HCT116 (cell line): Measurements from ENCODE around the gene ZNF621. TPM values are rescaled to one million over a fixed set of nuclear protein-coding genes. Genes with fewer than 3 reads are reported as not detected.

ENCODE experiments used
- ATAC-seq: fragments of 200-7000 bp; cut with Tn5 transposase; 2 replicates; pipeline ENCODE4 v1.9.1; 2020; ENCODE audit warnings: mild to moderate bottlenecking, moderate library complexity
- BruUV-seq: library from RNA; stranded (reverse); fragments of 400-500 nt; replicated peaks from 2 replicates; lab custom pipeline; 2021; lab: Mats Ljungman, UMichigan
- CTCF ChIA-PET: fragments of 300-600 bp; sonication (Branson Sonifier 250); formaldehyde crosslinking; loops from one replicate; lab custom pipeline; 2021; ENCODE audit warnings: antibody characterized with exemption; lab: Charles Lee
- POLR2A ChIA-PET: fragments of 300-600, 350-600 bp; sonication (Branson Sonifier 250); formaldehyde crosslinking; loops from one replicate; lab custom pipeline; 2021; ENCODE audit warnings: antibody characterized with exemption; lab: Charles Lee
- RAD21 ChIA-PET, 2 experiments: fragments of 300-600 bp; sonication (Branson Sonifier 250); formaldehyde crosslinking; loops; one replicate each; lab custom pipeline; 2023; ENCODE audit warnings: low total read pairs in 2 of 2; ENCODE audit not compliant: uncharacterized antibody in 2 of 2, unreplicated experiment in 2 of 2, low non-redundant PET in 1 of 2; lab: Charles Lee
- DNase-seq: peaks from one replicate; pipeline ENCODE4 v3.0.0-alpha.2; 2010; ENCODE audit warnings: low read depth, low spot score
- H2AFZ ChIP-seq: fragments of 200-600 bp; shearing (Covaris generic), sonication (generic); 2 replicates; pipeline ENCODE4 v1.6.1; 2017; ENCODE audit warnings: low read depth, mixed run types, mixed read lengths, antibody characterized with exemption, low read length; ENCODE audit not compliant: poor library complexity, severe bottlenecking
- H3K27ac ChIP-seq: 2 replicates; pipeline ENCODE4 v1.5.1; 2012; ENCODE audit warnings: low read depth, low read length
- H3K27me3 ChIP-seq: fragments of 200-600 bp; sonication (generic); 2 replicates; pipeline ENCODE4 v1.6.1; 2016; ENCODE audit warnings: mixed run types, low read length, mixed read lengths; ENCODE audit not compliant: insufficient read depth
- H3K36me3 ChIP-seq, 2 experiments: fragments of 200-500 bp in 1 of 2; fragments of 200-600 bp in 1 of 2; sonication (Bioruptor generic) in 1 of 2; sonication (generic) in 1 of 2; 2 replicates each; pipeline versions ENCODE4 v1.5.1 to v1.6.1; 2014 to 2016; ENCODE audit warnings: low read length in 2 of 2, inconsistent platforms in 1 of 2, mixed read lengths in 1 of 2, mixed run types in 1 of 2; ENCODE audit not compliant: insufficient read depth in 2 of 2, control insufficient read depth in 1 of 2
- H3K4me1 ChIP-seq, 2 experiments: fragments of 200-600 bp in 1 of 2; sonication (generic) in 1 of 2; 2 replicates each; pipeline versions ENCODE4 v1.5.1 to v1.6.1; 2012 to 2017; ENCODE audit warnings: low read length in 2 of 2, inconsistent platforms in 1 of 2, mild to moderate bottlenecking in 1 of 2, mixed read lengths in 1 of 2, mixed run types in 1 of 2, moderate library complexity in 1 of 2; ENCODE audit not compliant: insufficient read depth in 2 of 2, control insufficient read depth in 1 of 2
- H3K4me2 ChIP-seq: fragments of 200-600 bp; sonication (generic); 2 replicates; pipeline ENCODE4 v1.6.1; 2017; ENCODE audit warnings: mixed run types, low read length, mixed read lengths
- H3K4me3 ChIP-seq, 2 experiments: fragments of 200-600 bp in 1 of 2; sonication (generic) in 1 of 2; replicated peaks in 1 of 2; 2 replicates each; pipeline ENCODE4 v1.5.1; 2011 to 2016; ENCODE audit warnings: low read length in 2 of 2, control low read depth in 1 of 2, low read depth in 1 of 2, mild to moderate bottlenecking in 1 of 2, mixed read lengths in 1 of 2, mixed run types in 1 of 2
- H3K79me2 ChIP-seq: fragments of 200-600 bp; sonication (generic); 2 replicates; pipeline ENCODE4 v1.6.1; 2017; ENCODE audit warnings: mild to moderate bottlenecking, mixed run types, low read length, moderate library complexity, mixed read lengths; ENCODE audit not compliant: insufficient read depth
- H3K9ac ChIP-seq: fragments of 200-600 bp; sonication (generic); 2 replicates; pipeline ENCODE4 v1.6.1; 2016; ENCODE audit warnings: low read length, mixed read lengths
- H3K9me2 ChIP-seq: fragments of 200-600 bp; sonication (generic), shearing (Covaris generic); 2 replicates; pipeline ENCODE4 v1.6.1; 2017; ENCODE audit warnings: mixed run types, mild to moderate bottlenecking, moderate library complexity; ENCODE audit not compliant: insufficient read depth
- H3K9me3 ChIP-seq, 2 experiments: fragments of 200-500 bp in 1 of 2; fragments of 200-600 bp in 1 of 2; sonication (Bioruptor generic) in 1 of 2; sonication (generic) in 1 of 2; 2 replicates each; pipeline ENCODE4 v1.6.1; 2014 to 2017; ENCODE audit warnings: low read length in 2 of 2, mixed read lengths in 2 of 2, inconsistent platforms in 1 of 2, low read depth in 1 of 2, mild to moderate bottlenecking in 1 of 2, mixed run types in 1 of 2, moderate library complexity in 1 of 2; ENCODE audit not compliant: control insufficient read depth in 1 of 2, insufficient read depth in 1 of 2
- H4K20me1 ChIP-seq: fragments of 200-600 bp; sonication (generic), shearing (Covaris generic); 2 replicates; pipeline ENCODE4 v1.6.1; 2017; ENCODE audit warnings: mixed run types, mild to moderate bottlenecking, moderate library complexity; ENCODE audit not compliant: insufficient read depth
- EGR1 ChIP-seq: IDR thresholded peaks from 2 replicates; pipeline ENCODE4 v1.6.1; 2012; ENCODE audit warnings: low read depth
- ELF1 ChIP-seq: IDR thresholded peaks from 2 replicates; pipeline ENCODE4 v1.6.1; 2012; ENCODE audit warnings: low read depth, borderline replicate concordance
- POLR2A ChIP-seq: IDR thresholded peaks from 2 replicates; pipeline ENCODE4 v1.7.0; 2011; ENCODE audit warnings: borderline replicate concordance; ENCODE audit not compliant: insufficient read depth, insufficient read length; ENCODE audit errors: extremely low read depth
- POLR2AphosphoS5 ChIP-seq: IDR thresholded peaks from 2 replicates; pipeline ENCODE4 v1.6.1; 2011; ENCODE audit warnings: mild to moderate bottlenecking, low read depth, low read length, moderate library complexity
- YY1 ChIP-seq: IDR thresholded peaks from 2 replicates; pipeline ENCODE4 v1.6.1; 2011; ENCODE audit warnings: low read length, low read depth, moderate library complexity, mild to moderate bottlenecking; ENCODE audit not compliant: insufficient replicate concordance; ENCODE audit errors: extremely low read depth
- ZFX ChIP-seq: fragments of 450-650 bp; IDR thresholded peaks from 2 replicates; pipeline ENCODE4 v1.6.1; 2017
- intact Hi-C: fragments of 100-400 bp; cut with micrococcal nuclease; formaldehyde crosslinking; loops from 2 replicates; pipeline ENCODE4 v1.10.0; 2022
- total RNA-seq: library from RNA; stranded (reverse); gene quantifications from one replicate; pipeline ENCODE4 v1.2.1, GENCODE V29; 2021; ENCODE audit not compliant: unreplicated experiment

ZNF621 gene
- total RNA-seq, 1 experiment from 2014 or later: 23.5 TPM

DNA sequence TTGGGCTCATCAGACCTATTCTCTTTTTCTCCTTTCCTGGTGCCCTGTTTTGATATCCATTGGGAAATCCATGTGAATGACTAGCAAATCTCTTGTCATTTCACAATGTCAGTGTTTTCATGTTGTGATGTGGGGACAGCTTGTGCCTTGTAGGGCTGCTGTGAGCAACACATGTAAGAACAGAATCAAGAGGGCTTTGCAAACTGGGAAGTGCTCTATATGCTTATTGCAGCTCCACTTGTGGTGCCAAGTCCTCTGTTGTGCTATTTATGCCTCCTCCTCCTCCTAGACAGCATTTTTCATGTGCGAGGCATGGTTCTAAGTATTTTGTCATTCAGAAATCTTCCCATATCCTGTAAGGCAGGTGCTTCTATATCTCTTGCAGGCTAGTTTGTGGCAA lies 56.4 kb downstream of the ZNF621 start:
- RAD21 ChIA-PET: no interaction called here
- BruUV-seq: no TSS peak
- no peaks in the 10 kb centered on the region for H3K4me1 ChIP-seq
- ATAC-seq: no peak
- no peaks in the 10 kb centered on the region for H3K9me3 ChIP-seq
- H3K27me3 ChIP-seq: no peaks in the 10 kb centered on the region
- no peak overlapping the region for H2AFZ ChIP-seq
- TF ChIP-seq ZFX (no peak), POLR2AphosphoS5 (no peak), POLR2A (no peak), EGR1 (no peak)
- TF ChIP-seq, all 23 proteins: peak for 0
- ChIA-PET CTCF (interaction anchor here (1.0 to 1.6 kb wide), 6 partner anchors 8 to 1610 kb away, joined by 3 to 8 read pairs (median 4); partner anchors contain the start of gene RPL14), POLR2A (interaction anchor here (1.1 kb wide), 1 partner anchor 618 kb away, joined by 3 read pairs; the partner anchor contains the start of gene CTNNB1)
- Histone ChIP-seq H3K27ac (no peak overlapping the region), H3K36me3 (no peaks in the 10 kb centered on the region), H3K9ac (no peak overlapping the region), H3K79me2 (no peaks in the 10 kb centered on the region), H3K4me2 (no peak overlapping the region), H3K4me3 (no peak overlapping the region), H3K9me2 (no peaks in the 10 kb centered on the region), H4K20me1 (no peaks in the 10 kb centered on the region)
- no peak for DNase-seq
- intact Hi-C loops: loop anchor here (5.0 to 10.0 kb wide), 6 partner anchors 254 to 1524 kb away; no protein-coding TSS in a partner anchor

DNA sequence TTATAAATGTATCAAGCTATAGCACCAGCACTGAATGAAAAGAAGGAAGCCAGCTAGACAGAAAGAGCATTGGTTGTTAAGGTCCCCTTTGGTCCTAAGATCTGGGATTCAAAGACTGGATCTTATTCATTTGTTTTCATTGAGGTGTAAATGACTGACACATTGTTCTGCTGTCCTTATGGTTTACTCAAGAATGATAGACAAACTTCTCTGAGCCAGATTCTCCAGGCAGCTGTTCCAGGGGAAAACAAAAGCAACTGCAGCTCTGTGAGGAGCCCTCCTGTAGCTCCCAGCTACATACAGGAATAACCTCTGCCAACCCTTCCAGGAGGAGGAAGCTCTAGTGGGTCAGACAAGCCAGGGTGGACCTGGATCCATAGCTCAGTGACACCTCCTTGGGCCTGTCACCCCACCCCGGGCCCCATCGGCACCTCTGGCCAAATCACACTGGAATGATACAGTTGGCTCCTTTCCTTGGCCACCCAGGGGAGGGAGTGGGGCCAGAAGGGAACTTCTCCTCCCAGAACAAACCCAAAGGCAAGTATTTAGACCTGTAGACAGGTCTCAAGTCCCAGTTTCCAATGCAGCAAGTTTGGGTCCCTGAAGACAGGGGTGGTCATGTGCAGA lies 57.8 kb downstream of the ZNF621 start:
- no peaks in the 10 kb centered on the region for H3K79me2 ChIP-seq
- no peak overlapping the region for H3K4me3 ChIP-seq
- CTCF ChIA-PET: no interaction called here
- no peaks in the 10 kb centered on the region for H3K9me2 ChIP-seq
- no peak for ATAC-seq
- no peaks in the 10 kb centered on the region for H3K4me1 ChIP-seq
- no peak for DNase-seq
- BruUV-seq: no TSS peak
- POLR2A ChIA-PET: no interaction called here
- RAD21 ChIA-PET: interaction anchor here (0.6 to 0.7 kb wide), 2 partner anchors 52 to 415 kb away, joined by 3 read pairs; no protein-coding TSS in a partner anchor
- H3K9ac ChIP-seq: no peak overlapping the region
- H3K27me3 ChIP-seq: no peaks in the 10 kb centered on the region
- no peaks in the 10 kb centered on the region for H3K36me3 ChIP-seq
- intact Hi-C loops: loop anchor here (5.0 to 10.0 kb wide), 6 partner anchors 255 to 1522 kb away; no protein-coding TSS in a partner anchor
- H3K27ac ChIP-seq: no peak overlapping the region
- no peak overlapping the region for H3K4me2 ChIP-seq
- no peak for TF ChIP-seq YY1
- TF ChIP-seq ELF1: no peak
- no peaks in the 10 kb centered on the region for H4K20me1 ChIP-seq
- no peak overlapping the region for H2AFZ ChIP-seq
- H3K9me3 ChIP-seq: no peaks in the 10 kb centered on the region
